PC-3 (cell line): Measurements from ENCODE around the gene DMC1.

ENCODE experiments used
- CTCF ChIP-seq: fragments of 300-600 bp; sonication (generic); conservative IDR thresholded peaks from 2 replicates; pipeline ENCODE4 v1.5.1; 2017; ENCODE audit warnings: antibody characterized with exemption, low read depth, mild to moderate bottlenecking, low read length
- EZH2 ChIP-seq: fragments of 300-600 bp; sonication (generic); IDR thresholded peaks from one replicate; pipeline ENCODE4 v1.6.1; 2017; ENCODE audit warnings: antibody characterized with exemption, mild to moderate bottlenecking, low read length; ENCODE audit not compliant: unreplicated experiment

GRCh38 chr22:38618682-38619081 lies 48.7 kb upstream of the DMC1 start:
- no peak for TF ChIP-seq CTCF
- no peak for TF ChIP-seq EZH2
